GM20431 (cell line): ENCODE measurements around the gene WDR33.

ENCODE experiments used
- in situ Hi-C: fragments of 300-500 bp; cut with MseI, MboI; formaldehyde crosslinking; loops from one replicate; pipeline ENCODE4 v1.15.0; 2020; ENCODE audit warnings: low sequenced_read_pairs; ENCODE audit not compliant: unreplicated experiment

The WDR33 gene

DNA sequence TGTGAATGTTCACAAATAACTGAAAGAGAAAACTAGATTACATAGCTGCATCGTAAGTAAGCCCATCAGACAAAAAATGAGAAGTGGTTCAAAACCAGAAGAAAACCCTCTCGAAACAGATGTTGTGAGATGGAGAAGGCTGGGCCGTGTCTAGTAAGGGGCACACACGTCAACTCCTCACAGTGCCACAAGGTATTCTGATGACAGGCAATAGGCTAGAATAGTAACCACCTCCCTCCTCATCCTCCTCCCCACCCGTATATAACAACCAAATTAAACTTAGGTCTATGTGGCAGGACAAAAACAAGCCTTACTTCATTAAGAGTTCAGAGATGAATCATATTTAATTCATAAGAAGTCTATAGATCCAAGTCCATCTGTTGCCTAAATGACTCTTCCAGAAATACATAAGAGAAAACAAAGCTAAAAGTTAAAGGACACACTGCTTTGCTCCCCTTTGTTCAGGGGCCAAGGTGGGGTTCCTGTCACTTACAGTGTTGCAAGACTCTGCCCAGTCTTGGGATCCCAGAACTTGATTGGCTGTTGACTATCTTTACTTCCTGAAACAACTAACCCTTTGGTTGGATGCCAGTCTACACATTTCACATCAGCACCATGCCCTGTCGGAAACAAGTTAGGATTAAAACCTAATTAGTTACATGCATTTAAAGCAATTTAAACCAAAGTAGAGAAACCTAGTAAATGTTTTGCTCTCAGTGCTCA lies 84.7 kb downstream of the WDR33 start:
- in situ Hi-C loops = no loop called here

DNA sequence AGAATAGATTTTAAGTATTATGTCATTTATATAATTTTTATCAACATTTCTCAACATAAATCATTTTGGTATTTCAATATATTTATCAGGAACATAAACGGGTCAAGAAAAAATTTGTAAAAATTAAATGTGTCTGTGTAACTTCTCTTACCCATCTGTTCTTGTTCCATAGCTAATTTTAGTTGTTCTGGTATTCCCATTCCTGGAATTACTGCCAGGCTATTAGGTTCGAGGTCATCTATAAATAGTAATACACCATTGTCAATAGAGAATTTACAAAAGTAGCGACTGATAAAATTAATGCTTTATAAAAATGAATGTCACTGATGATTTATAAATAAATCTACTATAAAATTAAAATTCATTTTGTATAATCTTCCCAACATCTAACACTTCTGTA lies 88.2 kb downstream of the WDR33 start:
- in situ Hi-C loops = no loop called here

DNA sequence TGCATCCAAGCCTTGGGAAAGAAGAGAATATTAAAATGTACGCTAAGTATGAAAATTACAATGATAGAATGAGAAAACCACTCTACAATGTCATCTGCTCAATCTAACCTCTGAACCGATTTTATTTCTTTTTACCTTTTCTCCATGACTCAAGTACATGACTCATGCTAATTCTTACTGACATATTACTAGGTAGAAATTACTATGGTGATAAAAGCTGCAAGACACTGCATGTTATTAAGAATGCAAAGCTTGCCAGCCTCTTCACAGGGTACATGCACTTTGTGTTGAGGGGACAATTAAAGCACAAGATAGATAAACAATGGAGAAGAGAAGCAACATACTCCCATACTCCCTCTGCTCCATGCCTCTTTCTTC lies 89.0 kb downstream of the WDR33 start:
- in situ Hi-C loops = no loop called here

DNA sequence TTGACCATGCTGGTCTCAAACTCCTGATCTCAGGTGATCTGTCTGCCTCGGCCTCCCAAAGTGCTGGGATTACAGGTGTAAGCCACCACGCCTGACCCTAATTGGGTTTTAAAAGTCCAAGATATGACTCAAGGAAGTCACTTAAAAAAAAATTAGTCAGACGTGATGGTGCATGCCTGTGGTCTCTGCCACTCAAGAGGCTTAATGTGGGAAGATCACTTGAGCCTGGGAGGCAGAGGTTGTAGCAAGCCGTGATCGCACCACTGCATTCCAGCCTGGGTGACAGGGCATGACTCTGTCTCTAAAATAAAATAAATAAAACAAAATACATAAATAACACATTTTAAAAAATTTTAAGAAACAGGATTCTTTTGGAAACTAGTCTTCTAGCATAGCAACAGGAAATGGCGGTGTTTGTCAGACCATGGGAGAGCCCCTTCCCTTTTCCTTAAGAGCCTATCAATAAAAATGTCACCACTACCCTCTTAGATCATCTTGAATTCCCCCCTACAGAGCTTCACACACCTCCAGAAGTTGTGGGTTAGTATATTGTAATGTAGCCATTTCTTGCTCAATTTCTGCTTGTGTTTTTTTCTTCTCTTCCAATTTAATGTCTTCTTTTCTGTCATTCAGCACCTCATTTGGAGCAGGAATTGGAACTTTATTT lies 89.5 kb downstream of the WDR33 start:
- in situ Hi-C loops = no loop called here

DNA sequence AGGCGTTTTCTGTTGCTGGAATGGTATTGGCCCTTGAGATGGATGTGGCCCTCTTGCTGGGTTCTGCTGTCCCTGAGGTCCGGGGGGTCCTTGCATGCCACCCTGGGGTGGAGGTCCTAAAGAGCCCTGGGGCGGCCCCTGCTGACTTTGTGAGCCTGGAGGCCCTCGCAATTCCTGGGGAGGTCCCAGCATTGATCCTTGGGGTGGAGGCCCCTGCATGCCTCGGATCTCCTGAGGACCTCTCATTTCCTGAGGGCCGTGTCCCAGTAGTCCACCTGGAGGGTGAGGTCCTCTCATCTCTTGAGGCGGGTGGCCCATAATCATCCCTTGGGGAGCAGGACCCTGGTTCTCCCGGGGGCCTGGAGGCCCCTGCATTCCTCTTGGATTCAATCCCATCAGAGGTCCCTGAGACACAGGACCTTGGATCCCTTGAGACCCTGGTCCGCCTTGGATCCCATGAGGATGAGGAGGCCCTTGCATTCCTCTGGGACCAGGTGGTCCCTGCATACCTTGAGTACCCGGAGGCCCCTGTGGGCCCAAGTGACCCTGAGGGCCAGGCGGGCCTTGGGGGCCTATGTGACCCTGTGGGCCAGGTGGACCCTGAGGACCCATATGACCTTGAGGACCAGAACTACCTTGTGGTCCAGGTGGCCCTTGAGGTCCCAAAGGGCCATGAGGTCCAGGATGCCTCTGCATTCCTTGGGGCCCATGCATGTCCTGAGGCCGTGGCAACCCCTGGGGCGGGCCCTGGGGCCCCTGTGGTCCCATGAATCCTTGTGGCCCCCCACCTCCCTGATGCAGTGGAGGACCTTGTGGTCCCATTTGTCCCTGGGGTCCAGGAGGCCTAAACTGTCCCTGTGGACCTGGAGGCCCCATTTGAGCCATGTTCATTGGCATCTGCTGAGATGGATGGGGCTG lies 91.4 kb downstream of the WDR33 start:
- in situ Hi-C loops = no loop called here

DNA sequence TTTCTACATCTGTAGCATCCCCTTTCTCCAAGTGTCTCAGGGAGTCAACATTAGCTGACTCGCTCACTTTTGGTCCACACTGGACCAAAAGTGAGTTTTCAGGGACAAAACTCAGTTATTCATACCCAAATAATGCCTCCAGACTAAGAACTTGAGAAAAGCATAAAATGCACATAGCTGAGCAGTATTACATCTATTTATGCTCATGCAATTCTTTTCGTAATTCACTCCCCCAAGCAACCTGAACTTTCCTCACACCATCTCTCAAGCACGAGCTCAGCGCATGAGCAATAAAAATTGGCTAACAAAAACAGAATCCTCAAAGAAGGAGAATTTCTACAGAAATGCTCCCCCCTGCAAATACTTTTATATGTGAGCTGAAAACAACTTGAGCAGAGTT lies 92.7 kb downstream of the WDR33 start:
- in situ Hi-C loops = no loop called here

DNA sequence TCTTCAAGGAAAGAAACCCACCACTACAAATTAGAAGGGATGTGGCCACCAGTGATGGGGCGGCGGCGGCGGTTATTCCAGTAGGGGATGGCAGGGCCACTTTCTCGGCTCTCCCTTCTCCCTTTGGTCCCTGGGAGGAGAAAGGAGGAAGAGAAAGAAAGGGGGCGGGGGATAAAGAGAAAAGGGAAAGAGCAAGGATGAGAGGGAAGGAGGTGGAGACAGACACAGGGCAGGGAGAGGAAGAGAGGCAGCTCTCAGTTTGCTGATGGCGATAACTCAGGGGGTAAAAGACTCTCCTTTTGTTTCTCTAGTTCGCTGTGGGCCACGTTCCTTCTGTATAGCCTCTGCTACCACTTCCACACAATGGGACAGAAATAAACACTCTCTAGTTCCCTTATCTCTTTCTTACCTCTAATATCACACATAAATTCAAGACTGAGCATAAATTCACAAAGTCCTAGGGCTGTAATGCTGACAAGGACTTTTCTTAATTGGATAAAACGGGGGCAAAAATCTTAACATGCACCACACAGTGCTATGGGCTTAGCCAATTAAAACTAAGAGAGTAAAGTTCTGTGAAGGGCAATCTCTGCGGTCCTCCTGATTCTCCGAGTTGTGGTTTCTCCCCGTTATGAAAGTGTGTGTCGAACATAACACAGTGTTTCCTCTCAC lies 95.1 kb downstream of the WDR33 start:
- in situ Hi-C loops = no loop called here

DNA sequence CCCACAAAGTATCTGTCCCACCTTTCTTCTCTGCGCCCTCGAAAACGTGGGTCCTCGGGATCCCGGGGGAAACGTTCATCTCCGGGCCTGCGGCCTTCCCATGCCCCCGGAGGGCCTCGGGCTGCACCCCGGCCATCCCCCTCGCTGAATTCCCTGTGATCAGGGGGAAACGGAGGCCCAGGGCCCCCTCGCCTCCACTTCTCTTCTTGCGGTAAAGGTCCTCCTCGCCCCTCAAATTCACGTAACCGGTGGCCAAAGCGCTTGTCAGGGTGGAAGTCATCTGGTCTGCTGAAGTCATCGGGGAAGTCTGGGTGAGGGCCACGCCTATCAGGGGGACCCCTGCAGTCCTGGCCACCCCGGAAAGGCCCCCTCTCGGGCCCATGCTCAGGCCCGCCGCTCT lies 97.4 kb downstream of the WDR33 start:
- in situ Hi-C loops = no loop called here

DNA sequence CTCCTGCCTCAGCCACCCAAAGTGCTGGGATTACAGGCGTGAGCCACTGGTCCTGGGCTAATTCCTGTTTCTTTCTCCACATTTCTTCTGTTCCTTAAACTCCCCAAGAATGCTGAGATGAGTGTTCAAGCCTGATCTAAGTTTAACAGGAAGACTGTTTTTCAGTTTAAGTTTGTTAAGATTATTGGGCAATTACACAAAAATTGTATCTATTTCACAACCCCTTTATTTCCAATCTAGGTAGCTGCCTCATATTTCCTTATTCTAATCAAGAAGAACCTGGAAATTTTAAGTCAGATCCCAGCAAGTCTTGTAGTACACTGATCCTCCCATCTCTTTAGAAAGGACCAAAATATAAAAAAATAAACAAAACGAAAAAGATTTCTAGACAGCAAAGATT lies 98.0 kb downstream of the WDR33 start:
- in situ Hi-C loops = no loop called here

DNA sequence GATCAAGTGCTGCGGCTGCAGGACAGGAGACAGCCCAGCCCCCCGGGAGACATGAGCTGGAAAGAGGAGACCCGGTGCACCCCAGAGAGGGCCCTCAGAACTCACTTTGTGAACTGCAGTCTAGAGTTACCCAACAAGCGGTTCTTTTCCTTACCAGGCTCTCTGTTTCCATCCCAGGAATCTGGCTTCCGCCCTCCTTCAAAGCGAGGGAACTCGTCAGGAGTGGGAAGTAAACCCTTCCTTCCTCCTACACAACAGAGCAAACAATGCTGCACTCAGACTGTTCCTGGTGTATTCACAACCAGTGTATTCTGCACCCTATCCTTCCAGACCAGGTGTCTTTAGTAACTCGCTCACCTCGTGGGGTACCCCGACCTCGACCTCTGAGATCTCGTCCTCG lies 101.6 kb downstream of the WDR33 start:
- in situ Hi-C loops = no loop called here

DNA sequence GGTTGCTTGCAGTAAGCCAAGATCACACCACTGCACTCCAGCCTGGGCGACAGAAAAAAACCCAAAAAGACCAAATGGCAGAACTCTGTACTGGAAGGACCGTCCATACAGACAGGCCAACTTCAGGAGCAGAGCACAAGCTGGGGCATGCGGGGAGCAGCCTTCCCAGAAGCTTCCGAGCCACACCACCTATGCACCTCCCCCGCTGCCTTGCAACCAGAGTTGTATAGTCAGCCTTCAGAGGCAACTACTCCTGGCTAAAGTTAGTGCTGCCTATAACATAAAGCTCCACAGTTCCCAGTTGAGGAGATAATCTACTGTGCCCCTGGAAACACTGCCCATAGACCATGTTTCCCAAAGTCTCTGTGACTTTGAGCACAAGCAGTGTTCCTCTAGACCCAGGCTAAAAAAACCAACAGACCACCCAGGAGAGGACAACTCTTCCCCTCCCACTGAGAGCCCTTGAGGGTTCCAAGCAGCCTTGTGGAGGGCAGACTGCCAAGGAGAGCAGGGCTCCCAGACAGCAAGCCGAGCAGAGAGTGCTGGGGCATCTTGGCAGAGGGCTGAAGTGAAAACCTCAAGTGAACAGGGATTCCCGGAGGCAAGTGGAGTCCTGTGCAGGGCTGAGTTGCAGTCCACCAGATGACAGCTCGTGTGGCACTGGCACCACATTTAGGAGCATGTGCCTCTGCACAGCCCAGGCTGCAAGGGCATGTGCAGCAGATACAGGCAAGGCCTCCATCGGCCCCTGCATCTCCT lies 102.9 kb downstream of the WDR33 start:
- in situ Hi-C loops = no loop called here

DNA sequence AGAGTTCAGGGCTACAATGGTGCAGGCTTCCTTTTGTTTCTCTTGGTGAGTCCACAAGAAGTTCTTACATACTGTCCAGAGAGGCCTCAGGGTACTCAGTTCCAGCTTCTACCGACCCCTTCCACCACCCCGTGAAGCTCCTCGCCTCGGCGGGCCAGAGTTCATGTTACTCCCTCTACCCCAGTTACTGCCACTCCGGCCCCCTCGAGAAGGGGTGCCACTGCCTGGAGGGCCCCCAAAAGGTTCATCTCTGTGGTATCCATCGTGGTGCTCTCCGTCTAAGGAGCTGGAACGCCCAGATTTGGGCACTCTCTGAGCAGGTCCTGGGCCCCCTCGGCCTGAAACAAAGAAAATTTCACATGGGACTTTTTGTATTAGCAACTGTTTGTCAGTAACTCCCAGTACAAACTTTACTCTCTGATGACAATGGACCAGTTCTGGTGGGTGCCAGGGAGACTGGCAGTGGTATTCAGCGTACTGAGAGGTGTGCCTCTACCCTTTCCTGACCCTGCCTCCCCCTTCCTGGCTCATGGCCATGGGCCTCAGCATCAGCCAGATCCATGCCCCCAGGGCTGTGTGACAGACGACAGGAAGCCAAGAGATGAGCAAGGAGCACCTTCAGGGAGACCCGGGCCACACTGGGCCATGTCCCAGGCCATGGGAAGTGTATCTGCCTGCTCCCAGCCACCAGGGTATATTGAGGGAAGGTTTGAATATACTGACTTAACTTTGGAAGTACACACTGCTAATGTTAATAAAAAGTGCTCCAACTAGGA lies 104.6 kb downstream of the WDR33 start:
- in situ Hi-C loops = no loop called here

DNA sequence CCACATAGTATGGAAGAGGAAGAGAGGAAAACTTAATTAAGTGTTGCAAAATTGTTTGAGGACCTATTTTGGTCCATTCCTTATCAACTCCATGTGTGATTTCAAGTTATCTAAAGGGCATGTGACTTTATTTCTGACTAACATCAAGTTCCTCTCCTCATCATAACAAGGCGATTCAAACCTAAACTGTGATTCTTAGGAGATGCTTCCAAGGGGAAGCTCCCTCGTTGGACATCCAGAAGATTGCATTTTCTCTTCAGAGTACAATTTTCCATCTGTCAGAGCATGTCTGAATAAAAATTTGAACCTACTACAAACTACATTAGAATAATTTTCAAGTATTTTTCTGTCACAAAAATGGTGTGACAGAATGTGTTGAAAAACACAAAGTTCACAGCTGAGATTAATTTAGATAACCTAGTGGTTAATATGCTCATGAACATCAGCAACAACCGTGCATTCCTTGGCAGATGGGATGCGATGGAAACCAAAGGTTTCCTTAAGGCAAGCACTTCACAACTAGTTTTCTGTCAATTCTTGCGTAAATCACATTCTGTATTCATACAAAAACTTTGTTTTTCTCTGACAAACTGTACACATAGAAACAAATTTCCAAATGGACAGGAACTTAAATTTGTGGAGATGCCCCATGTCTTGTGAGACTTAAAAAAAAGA lies 105.4 kb downstream of the WDR33 start:
- in situ Hi-C loops = no loop called here

DNA sequence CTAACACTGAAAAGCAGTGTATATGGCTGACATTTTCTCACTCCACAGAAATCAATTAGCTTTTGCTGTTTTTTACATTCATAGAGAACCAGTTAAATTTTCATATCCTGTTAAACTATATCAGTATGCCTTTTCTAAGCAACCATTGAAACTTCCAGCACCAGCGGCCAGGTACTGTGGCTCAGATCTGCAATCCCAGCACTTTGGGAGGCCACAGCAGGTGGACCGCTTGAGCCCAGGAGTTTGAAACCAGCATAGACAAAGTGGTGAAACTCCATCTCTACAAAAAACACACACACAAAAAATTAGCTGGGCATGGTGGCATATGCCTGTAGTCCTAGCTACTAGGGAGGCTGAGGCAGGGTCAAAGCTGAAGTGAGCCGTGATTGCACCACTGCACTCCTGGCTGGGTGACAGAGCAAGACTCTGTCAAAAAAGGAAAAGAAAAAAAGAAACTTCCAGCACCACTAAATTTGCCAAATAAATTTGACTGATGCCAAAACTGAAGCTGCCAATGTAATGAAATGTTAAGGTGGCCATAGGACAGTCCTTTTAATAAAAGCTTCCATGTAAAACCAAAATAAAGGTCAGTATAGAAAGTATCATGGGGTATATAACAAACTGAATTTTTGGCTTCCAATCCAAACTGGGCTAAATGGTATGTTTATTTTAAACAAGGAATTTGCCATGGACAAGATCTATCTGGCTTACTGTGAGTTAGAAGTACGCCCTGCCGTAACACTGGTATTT lies 106.2 kb downstream of the WDR33 start:
- in situ Hi-C loops = no loop called here

DNA sequence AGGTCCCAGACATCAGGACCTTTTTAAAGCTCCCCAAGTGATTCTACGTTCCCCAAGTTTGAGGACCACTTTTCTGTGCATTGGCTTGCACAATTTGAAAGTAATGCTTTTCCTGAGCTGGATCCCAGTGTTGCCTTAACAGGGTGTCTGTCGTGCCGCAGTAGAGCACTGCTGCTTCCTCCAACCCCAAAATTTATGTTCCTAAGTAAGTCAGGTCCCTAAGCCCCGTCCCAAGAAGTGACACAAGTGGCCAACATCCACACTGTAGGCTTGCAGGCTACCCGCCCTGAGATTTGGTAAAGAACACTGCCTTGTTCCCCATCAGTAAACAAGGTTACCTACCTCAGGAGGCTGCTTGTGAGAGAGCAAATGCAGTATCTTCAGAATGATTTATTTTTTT lies 107.7 kb downstream of the WDR33 start:
- in situ Hi-C loops = no loop called here

DNA sequence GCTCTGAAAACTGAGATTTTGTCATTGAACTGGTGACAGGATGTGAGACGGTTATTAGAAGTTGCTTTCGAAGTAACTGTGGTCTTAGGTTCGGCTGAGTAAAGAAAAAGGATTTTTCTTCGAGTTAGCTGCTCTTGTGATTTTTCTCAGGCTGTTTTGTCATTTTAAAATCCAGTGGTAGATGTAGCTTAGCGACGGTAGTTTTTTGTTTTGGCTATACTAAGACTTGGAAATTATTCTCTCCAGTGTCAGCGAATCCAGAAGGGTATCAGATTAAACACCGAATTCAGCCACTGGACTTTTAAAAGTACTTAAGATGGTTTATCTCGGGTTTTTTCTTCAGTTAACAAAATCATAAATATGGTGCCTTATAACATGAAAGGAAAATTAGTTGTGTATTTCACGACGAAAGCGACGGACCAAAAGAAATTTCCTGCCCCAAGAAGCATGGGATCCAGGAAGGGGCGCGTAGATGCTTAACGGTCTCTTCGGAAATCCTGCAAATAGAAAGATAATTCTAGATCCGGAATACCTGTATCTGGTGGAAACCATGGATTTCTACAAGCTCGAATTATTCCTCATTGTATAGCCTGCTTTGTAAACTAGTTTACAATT lies 108.5 kb downstream of the WDR33 start:
- in situ Hi-C loops = no loop called here

DNA sequence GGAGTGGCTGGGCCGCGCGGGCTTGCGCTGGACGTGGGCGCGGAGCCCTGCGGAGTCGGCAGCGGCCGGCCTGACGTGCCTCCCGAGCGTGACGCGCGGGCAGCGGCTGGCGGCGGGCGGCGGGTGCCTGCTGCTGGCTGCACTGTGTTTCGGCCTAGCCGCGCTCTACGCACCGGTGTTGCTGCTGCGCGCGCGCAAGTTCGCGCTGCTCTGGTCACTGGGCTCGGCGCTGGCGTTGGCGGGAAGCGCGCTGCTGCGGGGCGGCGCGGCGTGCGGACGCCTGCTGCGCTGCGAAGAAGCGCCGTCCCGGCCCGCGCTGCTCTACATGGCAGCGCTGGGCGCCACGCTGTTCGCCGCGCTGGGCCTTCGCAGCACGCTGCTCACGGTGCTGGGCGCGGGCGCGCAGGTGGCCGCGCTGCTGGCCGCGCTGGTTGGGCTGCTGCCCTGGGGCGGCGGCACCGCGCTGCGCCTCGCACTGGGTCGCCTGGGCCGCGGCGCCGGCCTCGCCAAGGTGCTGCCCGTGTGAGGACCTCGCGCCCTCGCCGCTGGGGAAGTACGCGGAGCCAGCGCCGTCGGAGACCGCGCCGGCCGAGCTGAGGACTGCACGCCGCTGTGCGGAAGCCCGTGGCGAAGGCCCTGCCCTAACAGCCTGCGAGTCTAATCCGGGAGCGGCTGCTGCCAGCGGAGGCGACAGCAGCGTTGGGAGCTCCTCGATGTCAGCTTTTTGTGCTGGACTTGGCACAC lies 109.1 kb downstream of the WDR33 start:
- in situ Hi-C loops = no loop called here
